Thyroid gland (tissue), 4 donors: ENCODE results near the gene TBX6. TPM values are rescaled to one million over a fixed set of nuclear protein-coding genes. Genes with fewer than 3 reads are reported as not detected.

Experiments
- DNase-seq, 2 donors: peaks; one replicate each; pipeline ENCODE4 v3.0.0-alpha.2; 2019
- H3K27ac ChIP-seq, 3 donors: fragments of 200-600 bp; sonication (generic); 1 replicate in 2 of 3; 2 replicates in 1 of 3; pipeline ENCODE4 v1.5.1; 2016 to 2019; ENCODE audit warnings: mild to moderate bottlenecking in 1 of 3, moderate library complexity in 1 of 3
- H3K27me3 ChIP-seq: fragments of 200-600 bp; sonication (generic); one replicate; pipeline ENCODE4 v1.5.1; 2019
- H3K36me3 ChIP-seq, 2 donors: fragments of 200-600 bp; sonication (generic); one replicate each; pipeline ENCODE4 v1.5.1; 2016 to 2019
- H3K4me1 ChIP-seq, 2 donors: fragments of 200-600 bp; sonication (generic); one replicate each; pipeline ENCODE4 v1.5.1; 2017 to 2019
- H3K4me3 ChIP-seq, 3 donors: fragments of 200-600 bp; sonication (generic); replicated peaks in 1 of 3; 1 replicate in 2 of 3; 2 replicates in 1 of 3; pipeline ENCODE4 v1.5.1; 2016; ENCODE audit warnings: mild to moderate bottlenecking in 1 of 3
- H3K9me3 ChIP-seq: fragments of 200-600 bp; sonication (generic); one replicate; pipeline ENCODE4 v1.5.1; 2017
- POLR2A ChIP-seq, 2 donors: fragments of 450-650 bp; IDR thresholded peaks; one replicate each; pipeline ENCODE4 v1.6.1; 2017; ENCODE audit warnings: antibody characterized with exemption in 2 of 2, mild to moderate bottlenecking in 2 of 2, moderate library complexity in 1 of 2
- WGBS, 2 donors: methylation state at CpG; one replicate each; pipeline ENCODE4 v1.1.5; 2017; 5-methylcytosine and 5-hydroxymethylcytosine counted together
- intact Hi-C: fragments of 100-400 bp; cut with DNase I; formaldehyde crosslinking; loops from one replicate; pipeline ENCODE4 v1.15.1; 2023
- total RNA-seq, 4 donors: library from RNA; depleted of rRNA; stranded (reverse); fragments of >200 nt; gene quantifications; one replicate each; pipeline ENCODE4 v1.2.3, GENCODE V29; 2016
- TF ChIP-seq, protein P1 (sequence below), 6 experiments: fragments of 200-600 bp in 3 of 6; fragments of 450-650 bp in 3 of 6; sonication (generic) in 3 of 6; IDR thresholded peaks; one replicate each; pipeline ENCODE4 v1.5.1; 2016 to 2019; ENCODE audit warnings: antibody characterized with exemption in 6 of 6, mild to moderate bottlenecking in 2 of 6, inconsistent platforms in 1 of 6, moderate library complexity in 1 of 6

TBX6 gene
- total RNA-seq, 4 donors from 2014 or later, result 1.6 to 3.3 (median 2.4) TPM

DNA sequence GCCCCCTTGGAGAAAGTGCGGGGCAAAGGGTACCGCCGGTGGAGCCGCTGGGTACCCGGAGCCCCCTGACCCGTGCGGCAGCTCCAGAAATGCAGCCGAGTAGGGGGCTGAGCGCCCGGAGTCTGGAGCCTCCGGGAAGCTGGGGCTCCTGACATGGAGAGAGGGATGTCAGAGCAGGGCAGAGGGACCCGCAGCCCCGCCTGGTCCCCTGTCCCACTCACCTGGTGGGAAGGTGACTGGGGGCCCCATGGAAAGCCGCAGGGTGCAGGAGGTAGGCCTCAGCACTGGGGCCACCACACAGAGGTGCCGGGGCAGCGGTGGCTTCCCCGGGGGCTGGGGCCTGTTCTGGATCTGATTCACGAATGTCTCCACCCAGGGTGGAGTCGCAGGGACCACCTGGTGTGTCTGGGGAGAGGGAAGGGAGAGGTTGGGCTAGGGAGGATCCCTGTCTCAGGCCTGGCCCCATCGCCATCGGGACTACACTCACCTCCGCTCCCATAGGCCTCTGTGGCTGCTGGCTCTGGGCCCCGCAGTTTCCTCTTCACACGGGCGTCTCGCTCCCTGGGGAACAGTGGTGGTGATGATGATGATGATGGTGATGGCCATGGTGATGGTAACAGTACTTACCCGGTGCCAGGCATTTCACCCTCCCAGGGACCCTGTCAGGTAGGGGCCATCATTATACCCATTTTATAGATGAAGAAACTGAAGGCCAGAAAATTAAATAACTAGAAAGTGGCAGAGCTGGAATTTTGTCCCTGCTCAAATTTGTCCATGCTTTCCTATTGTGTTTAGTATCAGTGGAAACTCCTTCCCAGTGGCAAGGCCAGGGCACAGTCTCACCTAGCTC, 5.2 kb downstream of the TBX6 start:
- DNase-seq, result no peak
- no peaks in the 10 kb centered on the region for H3K9me3 ChIP-seq
- no peak overlapping the region for H3K27ac ChIP-seq
- no peak overlapping the region for H3K4me3 ChIP-seq
- intact Hi-C loops, result loop anchor here (10.0 kb wide), 1 partner anchor 338 kb away; no protein-coding TSS in a partner anchor
- H3K4me1 ChIP-seq, result peaks cover 7 to 8% of the 10 kb centered on the region in 2 donors
- WGBS, 2 donors, result 86 to 90% methylated on average over 17 to 26 of the region's 27 CpGs
- no peaks in the 10 kb centered on the region for H3K27me3 ChIP-seq
- H3K36me3 ChIP-seq, result peaks cover 38 to 41% of the 10 kb centered on the region in 2 donors
- no peak for TF ChIP-seq POLR2A (IDR thresholded peaks at IDR 0.05)
- TF ChIP-seq, protein P1, sequence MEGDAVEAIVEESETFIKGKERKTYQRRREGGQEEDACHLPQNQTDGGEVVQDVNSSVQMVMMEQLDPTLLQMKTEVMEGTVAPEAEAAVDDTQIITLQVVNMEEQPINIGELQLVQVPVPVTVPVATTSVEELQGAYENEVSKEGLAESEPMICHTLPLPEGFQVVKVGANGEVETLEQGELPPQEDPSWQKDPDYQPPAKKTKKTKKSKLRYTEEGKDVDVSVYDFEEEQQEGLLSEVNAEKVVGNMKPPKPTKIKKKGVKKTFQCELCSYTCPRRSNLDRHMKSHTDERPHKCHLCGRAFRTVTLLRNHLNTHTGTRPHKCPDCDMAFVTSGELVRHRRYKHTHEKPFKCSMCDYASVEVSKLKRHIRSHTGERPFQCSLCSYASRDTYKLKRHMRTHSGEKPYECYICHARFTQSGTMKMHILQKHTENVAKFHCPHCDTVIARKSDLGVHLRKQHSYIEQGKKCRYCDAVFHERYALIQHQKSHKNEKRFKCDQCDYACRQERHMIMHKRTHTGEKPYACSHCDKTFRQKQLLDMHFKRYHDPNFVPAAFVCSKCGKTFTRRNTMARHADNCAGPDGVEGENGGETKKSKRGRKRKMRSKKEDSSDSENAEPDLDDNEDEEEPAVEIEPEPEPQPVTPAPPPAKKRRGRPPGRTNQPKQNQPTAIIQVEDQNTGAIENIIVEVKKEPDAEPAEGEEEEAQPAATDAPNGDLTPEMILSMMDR (IDR thresholded peaks at IDR 0.05), result no peak

- Histone ChIP-seq H3K36me3 (peaks cover 44 to 48% of the 10 kb centered on the region in 2 donors), H3K27ac (peak overlapping the region in 1 of 3 donors; percentile 27), H3K4me3 (no peak overlapping the region), H3K9me3 (no peaks in the 10 kb centered on the region), H3K27me3 (no peaks in the 10 kb centered on the region), H3K4me1 (peaks cover under 1 to 1% of the 10 kb centered on the region in 2 donors)
- no peak for DNase-seq
- WGBS, 2 donors, result 76 to 88% methylated on average over 3 to 6 of the region's 6 CpGs
- intact Hi-C loops, result loop anchor here (10.0 kb wide), 1 partner anchor 339 kb away; no protein-coding TSS in a partner anchor
- no peak for TF ChIP-seq POLR2A (IDR thresholded peaks at IDR 0.05)
- TF ChIP-seq, protein P1 (IDR thresholded peaks at IDR 0.05), result no peak
Measured at GRCh38 chr16:30085820-30086219, 5.9 kb downstream of the TBX6 start.

GRCh38 chr16:30085247-30085646, 6.5 kb downstream of the TBX6 start:
- H3K4me1 ChIP-seq, result no peaks in the 10 kb centered on the region
- H3K27ac ChIP-seq, result peak overlapping the region in 1 of 3 donors; percentile 27
- no peak for DNase-seq
- WGBS, 2 donors, result 66 to 72% methylated on average over 3 of the region's 3 CpGs
- H3K9me3 ChIP-seq, result no peaks in the 10 kb centered on the region
- intact Hi-C loops, result loop anchor here (10.0 kb wide), 1 partner anchor 340 kb away; no protein-coding TSS in a partner anchor
- H3K36me3 ChIP-seq, result peaks cover 46 to 51% of the 10 kb centered on the region in 2 donors
- no peak for TF ChIP-seq POLR2A (IDR thresholded peaks at IDR 0.05)
- TF ChIP-seq, protein P1 (IDR thresholded peaks at IDR 0.05), result no peak
- H3K27me3 ChIP-seq, result no peaks in the 10 kb centered on the region
- no peak overlapping the region for H3K4me3 ChIP-seq

DNA sequence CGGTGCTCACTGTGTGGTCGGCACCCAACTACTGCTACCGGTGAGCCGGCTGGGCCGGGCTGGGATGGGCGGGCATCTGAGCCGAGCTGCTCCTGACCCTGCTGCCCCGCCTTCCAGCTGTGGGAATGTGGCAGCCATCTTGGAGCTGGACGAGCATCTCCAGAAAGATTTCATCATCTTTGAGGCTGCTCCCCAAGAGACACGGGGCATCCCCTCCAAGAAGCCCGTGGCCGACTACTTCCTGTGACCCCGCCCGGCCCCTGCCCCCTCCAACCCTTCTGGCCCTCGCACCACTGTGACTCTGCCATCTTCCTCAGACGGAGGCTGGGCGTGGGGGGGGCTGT, 6.9 kb downstream of the TBX6 start:
- intact Hi-C loops, result loop anchor here (10.0 kb wide), 1 partner anchor 340 kb away; no protein-coding TSS in a partner anchor
- H3K27ac ChIP-seq, result no peak overlapping the region
- no peak for DNase-seq
- WGBS, 2 donors, result 71 to 77% methylated on average over 15 to 17 of the region's 17 CpGs
- H3K9me3 ChIP-seq, result no peaks in the 10 kb centered on the region
- peaks cover 46 to 51% of the 10 kb centered on the region in 2 donors for H3K36me3 ChIP-seq
- no peaks in the 10 kb centered on the region for H3K27me3 ChIP-seq
- H3K4me1 ChIP-seq, result no peaks in the 10 kb centered on the region
- TF ChIP-seq, protein P1 (IDR thresholded peaks at IDR 0.05), result no peak
- no peak overlapping the region for H3K4me3 ChIP-seq
